Heart left ventricle (tissue), 13 donors: ENCODE data around the gene MVK.

Experiments
- CTCF ChIP-seq, 12 donors: fragments of 200-600 bp; sonication (generic) in 4 of 12; IDR thresholded peaks; one replicate each; pipeline versions ENCODE4 v1.5.0 to v1.8.0; 2018 to 2022; ENCODE audit warnings: antibody characterized with exemption in 12 of 12, mild to moderate bottlenecking in 5 of 12
- POLR2A ChIP-seq, 2 donors: fragments of 450-650 bp; IDR thresholded peaks; one replicate each; pipeline ENCODE4 v1.6.1; 2017; ENCODE audit warnings: antibody characterized with exemption in 2 of 2, mild to moderate bottlenecking in 2 of 2, moderate library complexity in 2 of 2
- donor health status: ischemic (EF 13 %, LVEDD 7.1; RV severe dilation, severe dysfunction).
- donor health status: DM: no; HTN: yes; CAD: no.
- donor health status: DM: no; HTN: no; CAD: no.
- donor health status: ischemic (EF 25% LVEDD 6.9; RV normal size, moderate dysfunction).
- donor health status: ischemic (EF 25% LVEDD 5.7; RV mildly dilated, moderate dysfunction).
- donor health status: ischemic (EF 35%, LVEDD 5.7; RV mildly dilated, moderate dysfunction).
- donor health status: nonischemic (EF 11% LVEDD 7.7; RV severe dilation, severe dysfunction).
- donor health status: DM: yes; HTN: yes; CAD: no.
- donor health status: PGD.
- donor health status: ischemic (EF 29% LVEDD 5.4; RV normal size, mild dysfunction).
- donor health status: nonischemic (EF 23%, LVEDD 6.1; RV moderate dilation, normal function).

DNA sequence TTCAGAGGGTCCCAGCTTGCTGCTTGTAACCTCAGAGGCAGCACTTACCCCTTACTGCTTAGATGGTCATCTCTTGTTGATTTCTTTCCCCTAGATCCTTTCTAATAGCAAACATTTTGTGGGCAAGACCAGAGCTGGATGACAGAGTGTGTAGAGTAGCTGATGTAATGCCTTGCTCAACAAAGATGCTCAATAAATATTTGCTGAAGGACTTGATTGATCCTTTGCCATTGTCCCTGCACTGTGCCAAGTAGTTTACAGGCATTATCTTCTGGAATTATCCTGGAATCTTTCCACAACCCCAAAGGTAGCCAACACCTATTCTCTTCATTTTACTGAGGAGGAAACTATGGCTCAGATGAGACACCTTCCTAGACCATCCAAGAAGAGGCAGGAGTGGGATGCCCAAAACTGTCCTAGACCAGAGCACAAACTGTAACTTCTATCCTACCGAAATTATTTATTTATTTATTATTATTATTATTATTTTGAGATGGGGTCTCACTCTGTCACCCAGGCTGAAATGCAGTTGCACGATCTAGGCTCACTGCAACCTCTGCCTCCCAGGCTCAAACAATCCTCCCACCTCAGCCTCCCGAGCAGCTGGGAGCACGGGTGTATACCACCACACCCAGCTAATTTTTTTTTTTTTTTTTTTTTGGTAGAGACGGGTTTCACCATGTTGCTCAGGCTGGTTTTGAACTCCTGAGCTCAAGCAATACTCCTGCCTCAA is 1.7 kb upstream of the MVK start:
- TF ChIP-seq POLR2A (IDR thresholded peaks at IDR 0.05): no peak
- TF ChIP-seq CTCF (IDR thresholded peaks at IDR 0.05): no peak
